ENCODE results near the gene GPC6. TPM values are rescaled to one million over a fixed set of nuclear protein-coding genes. Genes with fewer than 3 reads are reported as not detected.

The GPC6 gene
- polyA plus RNA-seq, 1 donor, result 26.7 TPM

DNA sequence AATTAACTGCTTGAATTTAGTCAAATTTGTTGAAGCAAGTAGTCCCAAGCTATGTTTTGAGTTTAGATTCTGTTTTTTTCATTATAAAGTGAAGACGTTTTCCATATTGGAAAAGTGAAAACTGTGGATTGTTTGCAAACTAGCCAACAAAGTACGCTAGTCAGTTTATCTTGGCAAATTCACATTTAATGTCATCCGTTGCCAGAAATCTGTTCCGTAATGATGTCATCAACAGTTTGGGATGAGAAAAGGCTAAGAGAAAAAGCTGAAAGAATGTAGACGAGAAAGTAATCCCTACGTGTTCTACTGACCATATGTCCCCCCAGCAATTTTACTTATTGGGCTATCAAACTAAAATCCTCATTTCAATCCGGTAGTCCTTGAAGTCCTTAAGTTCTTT lies 419.6 kb downstream of the GPC6 start:
- Histone ChIP-seq H3K36me3 (ENCODE audit: control insufficient read depth, insufficient read depth, low read length) (no peaks in the 10 kb centered on the region), H3K4me1 (ENCODE audit: control insufficient read depth, insufficient read depth, low read length) (no peaks in the 10 kb centered on the region), H3K4me3 (ENCODE audit: low read length) (no peak overlapping the region), H3K9me3 (ENCODE audit: control insufficient read depth, low read depth, low read length) (no peaks in the 10 kb centered on the region), H3K27me3 (ENCODE audit: control insufficient read depth, insufficient read depth, low read length) (no peaks in the 10 kb centered on the region), H3K27ac (ENCODE audit: low read length) (no peak overlapping the region)
- no peak for DNase-seq
- 100% methylated on average over 5 of the region's 7 CpGs for WGBS (ENCODE audit: insufficient coverage, low lambda C conversion rate)

DNA sequence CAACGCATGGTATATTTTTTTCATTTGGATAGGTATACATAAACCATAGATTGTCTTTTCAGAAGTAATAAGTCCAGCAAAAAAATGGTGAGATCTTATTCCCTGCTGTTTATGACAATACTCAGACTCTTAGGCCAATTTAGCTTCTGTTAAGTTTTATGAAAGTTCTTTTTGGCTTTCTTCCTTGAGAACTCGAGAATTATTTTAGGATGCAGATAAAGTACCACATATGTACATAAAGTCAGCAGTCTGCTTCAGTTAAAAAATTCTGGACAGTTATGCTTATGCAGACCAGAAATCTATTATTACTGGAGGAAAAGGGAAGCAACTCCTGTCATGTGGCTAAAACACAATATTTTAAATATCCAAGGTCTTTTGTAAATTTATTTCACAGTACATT lies 422.9 kb downstream of the GPC6 start:
- no peak overlapping the region for H3K27ac ChIP-seq (ENCODE audit: low read length)
- H3K4me3 ChIP-seq (ENCODE audit: low read length), result no peak overlapping the region
- no peaks in the 10 kb centered on the region for H3K36me3 ChIP-seq (ENCODE audit: control insufficient read depth, insufficient read depth, low read length)
- H3K4me1 ChIP-seq (ENCODE audit: control insufficient read depth, insufficient read depth, low read length), result no peaks in the 10 kb centered on the region
- no peaks in the 10 kb centered on the region for H3K27me3 ChIP-seq (ENCODE audit: control insufficient read depth, insufficient read depth, low read length)
- no peaks in the 10 kb centered on the region for H3K9me3 ChIP-seq (ENCODE audit: control insufficient read depth, low read depth, low read length)
- WGBS (ENCODE audit: insufficient coverage, low lambda C conversion rate), result no CpG with 5 or more reads among the region's 2 CpGs
- DNase-seq, result no peak

DNA sequence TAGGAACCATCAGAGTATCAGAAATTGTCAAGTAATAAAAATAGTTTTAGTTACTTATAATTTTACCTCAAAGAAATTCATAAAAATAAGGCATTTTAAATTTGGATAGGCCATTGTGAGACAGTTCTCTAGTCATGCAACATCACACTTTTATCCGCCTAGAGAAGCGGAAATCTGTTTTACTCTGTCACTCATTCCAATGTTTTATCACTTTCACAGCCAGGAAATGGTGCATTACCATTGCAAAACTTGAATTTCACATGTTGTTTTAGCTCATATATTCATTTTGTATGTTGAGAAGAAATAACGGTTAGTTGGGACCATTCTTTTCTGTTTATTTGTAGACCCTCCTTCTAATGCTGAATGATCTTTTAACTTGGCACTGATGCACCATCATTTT lies 427.2 kb downstream of the GPC6 start:
- DNase-seq, result no peak
- WGBS (ENCODE audit: insufficient coverage, low lambda C conversion rate), result no CpG with 5 or more reads among the region's 3 CpGs
- H3K4me3 ChIP-seq (ENCODE audit: low read length), result no peak overlapping the region
- H3K4me1 ChIP-seq (ENCODE audit: control insufficient read depth, insufficient read depth, low read length), result no peaks in the 10 kb centered on the region
- H3K36me3 ChIP-seq (ENCODE audit: control insufficient read depth, insufficient read depth, low read length), result no peaks in the 10 kb centered on the region
- no peaks in the 10 kb centered on the region for H3K27me3 ChIP-seq (ENCODE audit: control insufficient read depth, insufficient read depth, low read length)
- H3K27ac ChIP-seq (ENCODE audit: low read length), result no peak overlapping the region
- no peaks in the 10 kb centered on the region for H3K9me3 ChIP-seq (ENCODE audit: control insufficient read depth, low read depth, low read length)

DNA sequence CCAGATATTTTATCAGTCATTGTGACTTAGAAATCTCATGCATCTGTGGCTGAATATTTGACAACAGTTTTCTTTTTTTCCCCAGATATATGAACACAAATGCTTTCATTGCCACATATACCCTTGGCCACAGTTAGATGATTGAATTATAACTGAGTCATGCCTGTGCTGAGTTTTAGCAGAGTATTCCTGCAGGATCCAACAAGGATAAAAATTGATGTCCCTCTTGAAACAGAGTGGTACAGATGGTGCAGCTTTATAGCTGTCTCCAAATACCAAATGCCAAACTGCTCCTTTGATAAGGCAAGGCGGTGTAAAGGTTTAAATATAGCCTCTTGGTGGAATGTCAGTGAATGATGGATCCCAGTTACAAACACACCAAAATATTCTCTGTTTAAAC lies 428.5 kb downstream of the GPC6 start:
- H3K27ac ChIP-seq (ENCODE audit: low read length), result no peak overlapping the region
- WGBS (ENCODE audit: insufficient coverage, low lambda C conversion rate), result no CpG with 5 or more reads among the region's 1 CpG
- H3K9me3 ChIP-seq (ENCODE audit: control insufficient read depth, low read depth, low read length), result no peaks in the 10 kb centered on the region
- no peaks in the 10 kb centered on the region for H3K36me3 ChIP-seq (ENCODE audit: control insufficient read depth, insufficient read depth, low read length)
- H3K27me3 ChIP-seq (ENCODE audit: control insufficient read depth, insufficient read depth, low read length), result no peaks in the 10 kb centered on the region
- H3K4me1 ChIP-seq (ENCODE audit: control insufficient read depth, insufficient read depth, low read length), result no peaks in the 10 kb centered on the region
- H3K4me3 ChIP-seq (ENCODE audit: low read length), result no peak overlapping the region
- no peak for DNase-seq

DNA sequence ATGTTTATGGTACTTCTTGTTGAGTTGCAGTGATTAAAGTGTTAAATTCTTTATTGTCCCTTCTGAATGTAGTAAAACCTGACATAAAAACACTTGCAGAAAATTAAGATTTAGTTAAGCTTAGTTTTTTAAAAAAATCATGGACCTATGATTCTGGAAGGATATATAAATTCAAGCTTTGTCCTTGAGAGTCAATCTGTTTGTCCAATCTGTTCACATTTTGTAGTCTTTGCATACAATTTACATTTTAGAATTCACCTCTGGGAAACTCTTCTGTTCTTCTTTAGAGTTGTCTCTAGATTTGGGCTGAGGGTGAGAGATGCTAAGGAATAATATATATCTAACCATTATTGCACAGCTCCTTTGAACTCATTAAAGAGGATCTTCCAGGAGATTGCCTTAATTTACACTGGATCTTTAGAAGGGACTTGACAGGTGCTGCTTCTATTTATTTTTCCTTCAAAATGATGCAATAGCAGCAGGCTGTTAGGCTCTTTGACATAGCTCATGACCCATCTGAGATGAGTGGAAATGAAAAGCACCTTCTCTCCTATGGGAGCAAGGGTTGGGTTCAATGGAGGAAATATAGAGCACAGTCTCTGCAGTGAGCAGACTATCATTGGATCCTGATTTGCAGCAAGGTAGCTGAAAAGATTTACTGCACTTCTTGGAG lies 433.9 kb downstream of the GPC6 start:
- H3K27ac ChIP-seq (ENCODE audit: low read length), result no peak overlapping the region
- H3K9me3 ChIP-seq (ENCODE audit: control insufficient read depth, low read depth, low read length), result no peaks in the 10 kb centered on the region
- H3K4me1 ChIP-seq (ENCODE audit: control insufficient read depth, insufficient read depth, low read length), result no peaks in the 10 kb centered on the region
- H3K4me3 ChIP-seq (ENCODE audit: low read length), result no peak overlapping the region
- no peak for DNase-seq
- no peaks in the 10 kb centered on the region for H3K36me3 ChIP-seq (ENCODE audit: control insufficient read depth, insufficient read depth, low read length)
- no peaks in the 10 kb centered on the region for H3K27me3 ChIP-seq (ENCODE audit: control insufficient read depth, insufficient read depth, low read length)

DNA sequence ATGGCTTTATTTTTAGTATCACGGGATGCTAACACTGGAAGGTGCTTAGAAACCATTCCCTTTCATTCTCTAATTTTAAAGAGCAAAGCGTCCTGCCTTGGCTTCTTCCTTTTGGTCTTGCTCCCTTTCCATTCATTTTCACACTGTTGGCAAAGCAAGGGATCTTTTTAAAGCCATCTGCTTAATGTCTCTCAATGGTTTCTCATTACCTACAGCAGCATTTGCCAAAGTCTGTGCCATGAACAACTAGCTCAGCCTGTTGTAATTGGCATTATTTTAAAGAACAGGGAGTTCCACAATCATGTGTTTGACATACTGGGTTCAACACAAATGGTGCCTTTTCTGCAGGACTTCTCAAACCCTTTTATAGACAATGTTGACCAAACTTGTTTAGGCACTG lies 444.3 kb downstream of the GPC6 start:
- no peaks in the 10 kb centered on the region for H3K4me1 ChIP-seq (ENCODE audit: control insufficient read depth, insufficient read depth, low read length)
- H3K9me3 ChIP-seq (ENCODE audit: control insufficient read depth, low read depth, low read length), result no peaks in the 10 kb centered on the region
- no peaks in the 10 kb centered on the region for H3K27me3 ChIP-seq (ENCODE audit: control insufficient read depth, insufficient read depth, low read length)
- no peak for DNase-seq
- no peak overlapping the region for H3K27ac ChIP-seq (ENCODE audit: low read length)
- no peak overlapping the region for H3K4me3 ChIP-seq (ENCODE audit: low read length)
- no peaks in the 10 kb centered on the region for H3K36me3 ChIP-seq (ENCODE audit: control insufficient read depth, insufficient read depth, low read length)
- 92% methylated on average over 2 of the region's 2 CpGs for WGBS (ENCODE audit: insufficient coverage, low lambda C conversion rate)

DNA sequence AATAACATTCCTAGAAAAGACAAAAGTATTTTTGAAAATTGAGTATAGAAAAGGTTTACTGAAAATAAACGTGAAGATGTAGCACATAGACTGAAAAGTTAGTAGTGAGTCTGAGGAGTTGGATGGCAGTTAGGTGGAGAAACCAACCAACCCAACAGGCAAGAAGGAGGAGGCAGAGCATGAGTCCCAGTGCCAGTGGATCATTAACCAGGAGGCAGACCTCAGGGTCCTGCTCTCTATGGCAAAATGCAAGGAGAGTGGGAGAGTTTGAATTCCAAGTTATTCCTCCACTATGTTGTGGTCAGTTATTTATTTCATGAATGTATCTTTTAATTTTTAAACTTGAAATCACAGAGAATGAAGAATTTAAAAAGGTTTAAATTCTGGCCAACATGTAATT lies 446.4 kb downstream of the GPC6 start:
- H3K4me3 ChIP-seq (ENCODE audit: low read length), result no peak overlapping the region
- DNase-seq, result no peak
- 92% methylated on average over 1 of the region's 1 CpG for WGBS (ENCODE audit: insufficient coverage, low lambda C conversion rate)
- H3K4me1 ChIP-seq (ENCODE audit: control insufficient read depth, insufficient read depth, low read length), result no peaks in the 10 kb centered on the region
- no peak overlapping the region for H3K27ac ChIP-seq (ENCODE audit: low read length)
- H3K9me3 ChIP-seq (ENCODE audit: control insufficient read depth, low read depth, low read length), result no peaks in the 10 kb centered on the region
- H3K27me3 ChIP-seq (ENCODE audit: control insufficient read depth, insufficient read depth, low read length), result no peaks in the 10 kb centered on the region
- no peaks in the 10 kb centered on the region for H3K36me3 ChIP-seq (ENCODE audit: control insufficient read depth, insufficient read depth, low read length)

DNA sequence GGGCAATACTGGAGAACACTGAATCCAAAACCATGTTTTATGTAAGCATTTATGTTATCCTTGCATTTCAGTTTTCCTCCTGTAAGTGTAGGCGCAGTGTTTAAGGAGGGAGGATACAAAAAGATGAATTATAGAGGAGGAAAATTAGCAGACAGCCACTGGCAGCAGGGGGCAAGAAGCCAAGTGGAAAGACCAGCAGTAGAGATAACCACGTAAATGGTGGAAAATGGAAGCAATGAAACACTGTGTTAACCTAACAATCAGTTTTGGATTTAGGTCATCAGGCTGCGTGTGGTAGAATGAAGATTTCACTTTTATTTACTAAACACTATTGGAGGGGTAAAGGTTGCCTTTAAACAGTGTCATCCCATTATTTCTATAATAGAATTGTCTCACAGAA lies 447.3 kb downstream of the GPC6 start:
- WGBS (ENCODE audit: insufficient coverage, low lambda C conversion rate), result 100% methylated on average over 1 of the region's 3 CpGs
- DNase-seq, result no peak
- H3K27me3 ChIP-seq (ENCODE audit: control insufficient read depth, insufficient read depth, low read length), result no peaks in the 10 kb centered on the region
- no peak overlapping the region for H3K27ac ChIP-seq (ENCODE audit: low read length)
- no peaks in the 10 kb centered on the region for H3K9me3 ChIP-seq (ENCODE audit: control insufficient read depth, low read depth, low read length)
- H3K4me1 ChIP-seq (ENCODE audit: control insufficient read depth, insufficient read depth, low read length), result no peaks in the 10 kb centered on the region
- H3K4me3 ChIP-seq (ENCODE audit: low read length), result no peak overlapping the region
- no peaks in the 10 kb centered on the region for H3K36me3 ChIP-seq (ENCODE audit: control insufficient read depth, insufficient read depth, low read length)

DNA sequence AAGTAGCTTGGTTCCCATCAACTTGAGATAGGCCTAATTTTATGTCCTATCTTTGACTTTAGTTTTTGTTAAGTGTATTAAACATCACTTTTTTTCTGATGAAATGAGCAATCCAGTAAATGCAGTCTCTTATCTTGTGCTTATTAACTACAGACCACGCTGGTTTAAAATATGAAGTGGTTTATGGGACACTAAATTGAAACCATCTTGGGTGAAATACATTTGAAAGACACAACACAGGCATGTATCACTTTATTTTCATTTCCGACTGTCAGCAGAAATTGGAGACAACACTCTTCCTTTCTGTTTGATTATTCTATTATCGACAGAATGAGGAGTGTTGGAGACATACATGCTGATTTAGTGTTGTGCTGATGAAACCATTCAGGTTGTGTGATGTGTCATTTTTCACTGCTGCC lies 447.7 kb downstream of the GPC6 start:
- no peaks in the 10 kb centered on the region for H3K27me3 ChIP-seq (ENCODE audit: control insufficient read depth, insufficient read depth, low read length)
- no peak for DNase-seq
- no peaks in the 10 kb centered on the region for H3K4me1 ChIP-seq (ENCODE audit: control insufficient read depth, insufficient read depth, low read length)
- H3K4me3 ChIP-seq (ENCODE audit: low read length), result no peak overlapping the region
- H3K27ac ChIP-seq (ENCODE audit: low read length), result no peak overlapping the region
- no peaks in the 10 kb centered on the region for H3K9me3 ChIP-seq (ENCODE audit: control insufficient read depth, low read depth, low read length)
- H3K36me3 ChIP-seq (ENCODE audit: control insufficient read depth, insufficient read depth, low read length), result no peaks in the 10 kb centered on the region
- 100% methylated on average over 1 of the region's 3 CpGs for WGBS (ENCODE audit: insufficient coverage, low lambda C conversion rate)

DNA sequence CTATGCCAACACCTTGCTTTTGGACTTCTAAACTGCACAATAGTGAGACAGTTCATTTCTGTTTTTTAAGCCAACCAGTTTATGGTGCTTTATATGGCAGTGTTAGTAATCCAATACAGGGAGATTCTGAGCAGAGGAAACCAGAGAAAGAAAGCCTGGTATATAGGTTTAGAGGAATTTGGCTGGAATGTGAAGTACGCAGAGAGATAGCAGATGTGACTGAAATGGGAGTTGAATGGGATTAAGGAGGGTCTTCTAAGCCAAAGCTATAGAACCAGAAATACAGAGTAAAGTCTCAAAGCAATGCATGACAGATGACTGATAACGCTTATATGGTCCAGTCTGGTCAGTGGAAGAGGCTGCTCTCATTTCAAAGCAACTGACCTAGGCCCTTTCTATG lies 453.7 kb downstream of the GPC6 start:
- Histone ChIP-seq H3K27ac (ENCODE audit: low read length) (no peak overlapping the region), H3K27me3 (ENCODE audit: control insufficient read depth, insufficient read depth, low read length) (no peaks in the 10 kb centered on the region), H3K4me1 (ENCODE audit: control insufficient read depth, insufficient read depth, low read length) (no peaks in the 10 kb centered on the region), H3K9me3 (ENCODE audit: control insufficient read depth, low read depth, low read length) (no peaks in the 10 kb centered on the region), H3K36me3 (ENCODE audit: control insufficient read depth, insufficient read depth, low read length) (no peaks in the 10 kb centered on the region), H3K4me3 (ENCODE audit: low read length) (no peak overlapping the region)
- WGBS (ENCODE audit: insufficient coverage, low lambda C conversion rate), result 100% methylated on average over 1 of the region's 2 CpGs
- DNase-seq, result no peak

DNA sequence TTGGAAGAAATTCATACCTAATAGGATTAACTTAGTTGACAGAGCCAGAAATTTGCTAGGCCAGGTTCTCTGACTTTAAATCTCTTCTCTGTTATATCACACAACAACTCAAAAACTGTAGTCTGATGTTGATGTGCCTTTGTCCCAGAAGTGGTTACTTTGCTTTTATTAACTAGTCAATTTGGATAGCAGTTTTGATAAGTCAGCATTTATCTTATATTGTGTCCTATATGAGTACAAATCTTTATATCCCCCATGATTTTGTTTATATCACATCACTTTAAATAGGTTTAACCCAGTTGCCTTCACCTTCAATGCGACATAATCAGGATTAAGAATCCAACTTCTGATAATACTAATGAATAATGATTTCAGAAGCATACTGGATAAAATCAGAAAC lies 459.3 kb downstream of the GPC6 start:
- no peak for DNase-seq
- H3K9me3 ChIP-seq (ENCODE audit: control insufficient read depth, low read depth, low read length), result no peaks in the 10 kb centered on the region
- H3K4me1 ChIP-seq (ENCODE audit: control insufficient read depth, insufficient read depth, low read length), result no peaks in the 10 kb centered on the region
- WGBS (ENCODE audit: insufficient coverage, low lambda C conversion rate), result 100% methylated on average over 1 of the region's 1 CpG
- no peak overlapping the region for H3K4me3 ChIP-seq (ENCODE audit: low read length)
- H3K36me3 ChIP-seq (ENCODE audit: control insufficient read depth, insufficient read depth, low read length), result no peaks in the 10 kb centered on the region
- no peak overlapping the region for H3K27ac ChIP-seq (ENCODE audit: low read length)
- H3K27me3 ChIP-seq (ENCODE audit: control insufficient read depth, insufficient read depth, low read length), result no peaks in the 10 kb centered on the region
